ENCODE data around the gene NOP58. TPM values are rescaled to one million over a fixed set of nuclear protein-coding genes. Genes with fewer than 3 reads are reported as not detected.
A peak's percentile ranks its signal among the peaks of the same experiment; 100 is the strongest.
"Not testable (repeated sequence)": the region's sequence is repeated elsewhere in the genome, so short reads cannot be mapped to it uniquely, and the experiment has no call there.

The NOP58 gene, protein sequence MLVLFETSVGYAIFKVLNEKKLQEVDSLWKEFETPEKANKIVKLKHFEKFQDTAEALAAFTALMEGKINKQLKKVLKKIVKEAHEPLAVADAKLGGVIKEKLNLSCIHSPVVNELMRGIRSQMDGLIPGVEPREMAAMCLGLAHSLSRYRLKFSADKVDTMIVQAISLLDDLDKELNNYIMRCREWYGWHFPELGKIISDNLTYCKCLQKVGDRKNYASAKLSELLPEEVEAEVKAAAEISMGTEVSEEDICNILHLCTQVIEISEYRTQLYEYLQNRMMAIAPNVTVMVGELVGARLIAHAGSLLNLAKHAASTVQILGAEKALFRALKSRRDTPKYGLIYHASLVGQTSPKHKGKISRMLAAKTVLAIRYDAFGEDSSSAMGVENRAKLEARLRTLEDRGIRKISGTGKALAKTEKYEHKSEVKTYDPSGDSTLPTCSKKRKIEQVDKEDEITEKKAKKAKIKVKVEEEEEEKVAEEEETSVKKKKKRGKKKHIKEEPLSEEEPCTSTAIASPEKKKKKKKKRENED
- total RNA-seq (ENCODE audit: unreplicated experiment) = 40.4 TPM
- long read RNA-seq, partial matches to known transcripts = 33 of 41 reads
- long read RNA-seq, other reads (novel, unspliced or antisense) = 4 of 41 reads

DNA sequence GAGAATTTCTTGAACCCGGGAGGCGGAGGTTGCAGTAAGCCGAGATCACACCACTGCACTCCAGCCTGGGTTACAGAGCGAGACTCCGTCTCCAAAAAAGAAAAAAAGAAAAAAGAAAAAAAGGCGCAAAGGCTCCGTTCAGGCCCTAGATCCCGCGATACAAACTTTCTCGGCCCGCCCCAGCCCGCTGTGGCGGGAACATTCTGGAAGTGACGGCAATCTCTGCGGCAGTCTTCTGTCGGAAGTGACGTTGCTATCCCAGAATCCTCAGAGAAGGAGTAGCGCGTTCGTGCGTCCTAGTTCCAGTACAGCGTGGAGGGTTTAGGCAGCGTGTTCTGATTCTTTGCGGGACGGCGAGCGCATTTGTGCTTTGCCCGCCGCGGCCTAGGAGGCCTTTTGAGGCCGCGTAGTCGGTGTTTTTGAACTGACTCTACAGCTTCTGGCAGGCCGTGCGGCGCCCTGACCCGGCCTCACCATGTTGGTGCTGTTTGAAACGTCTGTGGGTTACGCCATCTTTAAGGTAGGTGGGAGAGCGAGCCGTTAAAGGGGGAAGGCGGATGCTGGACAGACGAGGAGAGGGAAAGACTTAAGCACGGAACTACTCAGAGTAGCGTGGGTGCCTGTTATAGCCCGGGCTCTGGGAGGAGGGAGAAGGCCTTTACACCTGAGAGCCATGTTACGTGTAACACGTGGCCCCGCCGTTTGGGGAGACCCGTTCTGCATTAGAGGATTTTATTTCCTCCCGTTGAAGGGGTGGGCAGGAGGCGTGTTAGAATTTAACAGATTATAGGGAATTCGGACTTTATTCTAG lies at the start of gene NOP58:
Gene NOP58 (plus strand): TSS at position 297 of the 811 bp plus-strand sequence. CDS start 179 bp downstream, at position 476.
- peak; percentile 89 for DNase-seq (ENCODE audit: low spot score)
- H3K9me3 Mint-ChIP-seq (ENCODE audit: unreplicated experiment) = no peaks in the 10 kb centered on the region
- H3K27me3 Mint-ChIP-seq (ENCODE audit: unreplicated experiment) = peaks cover 2% of the 10 kb centered on the region
- no peaks in the 10 kb centered on the region for H3K36me3 Mint-ChIP-seq (ENCODE audit: low read depth, unreplicated experiment)
- no peak within 1 kb of the TSS for H3K4me3 Mint-ChIP-seq (ENCODE audit: unreplicated experiment)
- peak within 1 kb of the TSS; percentile 68 for H3K27ac Mint-ChIP-seq (ENCODE audit: unreplicated experiment)
- H3K4me1 Mint-ChIP-seq (ENCODE audit: unreplicated experiment) = peaks cover 5% of the 10 kb centered on the region
- TF ChIP-seq, protein P1, sequence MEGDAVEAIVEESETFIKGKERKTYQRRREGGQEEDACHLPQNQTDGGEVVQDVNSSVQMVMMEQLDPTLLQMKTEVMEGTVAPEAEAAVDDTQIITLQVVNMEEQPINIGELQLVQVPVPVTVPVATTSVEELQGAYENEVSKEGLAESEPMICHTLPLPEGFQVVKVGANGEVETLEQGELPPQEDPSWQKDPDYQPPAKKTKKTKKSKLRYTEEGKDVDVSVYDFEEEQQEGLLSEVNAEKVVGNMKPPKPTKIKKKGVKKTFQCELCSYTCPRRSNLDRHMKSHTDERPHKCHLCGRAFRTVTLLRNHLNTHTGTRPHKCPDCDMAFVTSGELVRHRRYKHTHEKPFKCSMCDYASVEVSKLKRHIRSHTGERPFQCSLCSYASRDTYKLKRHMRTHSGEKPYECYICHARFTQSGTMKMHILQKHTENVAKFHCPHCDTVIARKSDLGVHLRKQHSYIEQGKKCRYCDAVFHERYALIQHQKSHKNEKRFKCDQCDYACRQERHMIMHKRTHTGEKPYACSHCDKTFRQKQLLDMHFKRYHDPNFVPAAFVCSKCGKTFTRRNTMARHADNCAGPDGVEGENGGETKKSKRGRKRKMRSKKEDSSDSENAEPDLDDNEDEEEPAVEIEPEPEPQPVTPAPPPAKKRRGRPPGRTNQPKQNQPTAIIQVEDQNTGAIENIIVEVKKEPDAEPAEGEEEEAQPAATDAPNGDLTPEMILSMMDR (IDR thresholded peaks at IDR 0.05; ENCODE audit: unreplicated experiment) = no peak

DNA sequence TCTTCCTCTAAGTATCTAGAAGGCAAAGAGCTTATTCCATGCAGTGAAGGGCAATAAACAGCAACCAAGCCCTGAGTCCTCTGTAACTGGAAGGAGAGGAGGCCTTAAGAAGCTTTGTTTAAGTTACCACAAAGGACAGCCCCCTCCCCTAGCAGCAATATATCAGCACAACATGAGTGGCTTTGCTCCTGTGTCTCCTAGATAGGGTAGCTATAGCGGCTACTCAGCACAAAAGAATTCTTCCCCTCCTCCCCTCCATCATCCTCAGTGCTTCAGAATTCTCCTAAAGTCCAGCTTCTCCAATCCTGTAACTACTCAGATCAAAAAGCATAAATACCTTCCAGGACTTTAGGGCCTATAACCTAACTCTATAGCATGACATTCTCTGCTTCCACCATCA lies 43.7 kb upstream of the NOP58 start:
- no peak for DNase-seq (ENCODE audit: low spot score)
- Mint-ChIP-seq H3K27me3 (ENCODE audit: unreplicated experiment) (no peaks in the 10 kb centered on the region), H3K36me3 (ENCODE audit: low read depth, unreplicated experiment) (peaks cover 24% of the 10 kb centered on the region), H3K27ac (ENCODE audit: unreplicated experiment) (peak overlapping the region; percentile 33), H3K9me3 (ENCODE audit: unreplicated experiment) (no peaks in the 10 kb centered on the region), H3K4me3 (ENCODE audit: unreplicated experiment) (no peak overlapping the region), H3K4me1 (ENCODE audit: unreplicated experiment) (peaks cover 3% of the 10 kb centered on the region)
- TF ChIP-seq, protein P1 (IDR thresholded peaks at IDR 0.05; ENCODE audit: unreplicated experiment) = no peak

DNA sequence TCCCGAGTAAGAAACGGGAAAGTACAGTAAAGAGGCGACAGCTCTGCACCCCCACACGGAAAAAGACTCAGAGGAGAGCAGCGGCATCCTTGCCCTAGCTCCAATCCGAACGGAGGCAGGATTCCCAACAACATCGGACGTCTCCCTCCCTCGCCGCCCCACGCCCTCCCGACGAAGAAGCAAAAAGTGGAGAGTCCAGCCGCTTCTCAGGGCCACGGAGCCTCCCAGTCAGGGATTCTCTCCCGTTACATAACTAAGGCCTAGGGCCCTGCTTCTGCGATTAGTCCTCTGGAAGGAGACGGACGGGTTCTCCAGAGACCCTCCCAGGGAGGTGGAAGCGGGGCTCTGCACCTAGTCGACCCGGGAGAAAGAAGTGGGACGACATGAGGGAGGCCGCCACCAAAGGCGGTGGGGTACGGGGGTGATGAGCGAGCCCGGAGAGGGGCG lies 27.8 kb upstream of the NOP58 start:
- peaks cover 10% of the 10 kb centered on the region for H3K36me3 Mint-ChIP-seq (ENCODE audit: low read depth, unreplicated experiment)
- peak overlapping the region; percentile 96 for H3K27ac Mint-ChIP-seq (ENCODE audit: unreplicated experiment)
- peak; percentile 54 for DNase-seq (ENCODE audit: low spot score)
- TF ChIP-seq, protein P1 (IDR thresholded peaks at IDR 0.05; ENCODE audit: unreplicated experiment) = no peak
- H3K27me3 Mint-ChIP-seq (ENCODE audit: unreplicated experiment) = peaks cover 8% of the 10 kb centered on the region
- H3K9me3 Mint-ChIP-seq (ENCODE audit: unreplicated experiment) = no peaks in the 10 kb centered on the region
- H3K4me3 Mint-ChIP-seq (ENCODE audit: unreplicated experiment) = peak overlapping the region; percentile 97
- peaks cover 22% of the 10 kb centered on the region for H3K4me1 Mint-ChIP-seq (ENCODE audit: unreplicated experiment)

DNA sequence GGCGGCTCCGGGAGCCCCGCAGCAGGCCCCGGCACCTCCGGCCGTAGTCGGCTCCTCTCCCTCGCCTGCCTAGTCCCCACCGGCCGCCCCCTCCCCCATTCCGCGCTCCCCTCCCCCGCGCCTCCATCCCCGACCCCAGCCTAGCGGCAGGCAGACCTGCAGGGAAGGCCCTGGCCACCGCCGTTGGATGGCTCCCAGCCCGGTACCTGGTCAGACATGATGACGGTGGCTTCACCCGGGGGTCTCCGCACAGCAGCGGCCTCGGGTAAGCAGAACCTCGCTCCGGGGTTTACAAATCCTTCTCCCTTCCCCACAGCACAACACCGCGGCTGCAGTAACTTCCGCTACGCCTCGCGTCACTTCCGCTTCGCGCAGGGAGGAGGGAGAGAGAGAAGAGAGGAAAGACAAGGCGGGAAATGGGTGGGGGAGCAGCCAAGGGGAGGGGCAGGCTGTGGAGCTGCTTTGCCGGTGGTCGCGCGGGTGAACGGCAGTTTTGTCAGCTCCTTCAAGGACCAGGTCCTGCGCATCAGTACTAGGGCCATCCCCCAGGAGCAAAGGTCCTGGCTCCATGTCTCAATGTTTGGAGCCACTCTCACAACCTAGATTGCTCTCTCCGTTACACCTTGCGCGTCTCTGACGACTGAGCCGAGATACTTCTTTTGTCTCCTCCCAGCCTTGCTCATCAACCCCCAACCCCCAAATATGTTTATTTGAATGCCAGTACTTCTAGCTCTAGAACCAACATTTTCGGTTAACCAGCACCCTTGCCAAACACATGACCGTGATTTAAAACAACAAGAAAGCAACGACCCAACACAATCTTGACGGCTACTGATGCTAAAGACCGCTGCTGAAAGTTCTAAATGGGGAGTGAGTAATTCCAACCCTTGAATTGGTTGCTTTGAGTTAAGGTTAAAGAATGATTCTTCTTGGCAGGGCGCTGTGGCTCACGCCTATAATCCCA lies 27.0 kb upstream of the NOP58 start, which contains the start of gene SUMO1:
Gene SUMO1 (minus strand): TSS at position 364 of the 964 bp plus-strand sequence. CDS start 146 bp downstream, at position 218.
- H3K36me3 Mint-ChIP-seq (ENCODE audit: low read depth, unreplicated experiment) = peaks cover 10% of the 10 kb centered on the region
- TF ChIP-seq, protein P1 (IDR thresholded peaks at IDR 0.05; ENCODE audit: unreplicated experiment) = no peak
- H3K9me3 Mint-ChIP-seq (ENCODE audit: unreplicated experiment) = no peaks in the 10 kb centered on the region
- H3K27me3 Mint-ChIP-seq (ENCODE audit: unreplicated experiment) = peaks cover 8% of the 10 kb centered on the region
- peaks cover 22% of the 10 kb centered on the region for H3K4me1 Mint-ChIP-seq (ENCODE audit: unreplicated experiment)
- peak within 1 kb of the TSS; percentile 98 for H3K4me3 Mint-ChIP-seq (ENCODE audit: unreplicated experiment)
- peak within 1 kb of the TSS; percentile 96 for H3K27ac Mint-ChIP-seq (ENCODE audit: unreplicated experiment)
- DNase-seq (ENCODE audit: low spot score) = peak; percentile 81

DNA sequence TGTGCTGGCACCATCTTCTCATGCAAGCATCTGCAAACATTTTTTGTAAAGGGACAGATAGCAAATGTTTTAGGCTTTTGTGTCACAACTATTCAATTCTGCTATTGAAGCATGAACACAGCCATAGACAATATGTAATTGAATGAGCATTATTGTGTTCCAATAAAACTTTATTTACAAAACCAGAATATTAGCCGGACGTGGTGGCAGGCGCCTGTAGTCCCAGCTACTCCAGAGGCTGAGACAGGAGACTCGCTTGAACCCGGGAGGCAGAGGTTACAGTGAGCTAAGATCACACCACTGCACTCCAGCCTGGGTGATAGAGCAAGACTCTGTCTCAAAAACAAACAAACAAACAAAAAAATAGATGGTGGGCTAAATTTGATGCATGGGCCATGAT lies 17.9 kb upstream of the NOP58 start:
- H3K9me3 Mint-ChIP-seq (ENCODE audit: unreplicated experiment); H3K36me3 Mint-ChIP-seq (ENCODE audit: low read depth, unreplicated experiment); H3K27ac Mint-ChIP-seq (ENCODE audit: unreplicated experiment); H3K4me3 Mint-ChIP-seq (ENCODE audit: unreplicated experiment); H3K27me3 Mint-ChIP-seq (ENCODE audit: unreplicated experiment); DNase-seq (ENCODE audit: low spot score); H3K4me1 Mint-ChIP-seq (ENCODE audit: unreplicated experiment): not testable (repeated sequence)
